Fibroblast of the aortic adventitia (primary cell): ENCODE data around the gene CHD6. TPM values are rescaled to one million over a fixed set of nuclear protein-coding genes. Genes with fewer than 3 reads are reported as not detected.

Experiments used
- DNase-seq: peaks from one replicate; pipeline ENCODE4 v3.0.0-alpha.2; 2010; ENCODE audit warnings: low read depth
- H3K4me3 ChIP-seq: 2 replicates; pipeline ENCODE4 v1.5.1; 2011; ENCODE audit warnings: low read depth, mild to moderate bottlenecking, control low read depth, low read length, moderate library complexity
- total RNA-seq: library from RNA; depleted of rRNA; stranded (reverse); fragments of >200 nt; gene quantifications from 2 replicates; pipeline ENCODE4 v1.2.3, GENCODE V29; 2012; ENCODE audit warnings: low replicate concordance
- TF ChIP-seq, protein P1 (sequence below): IDR thresholded peaks from 2 replicates; pipeline ENCODE4 v1.5.1; 2011; ENCODE audit warnings: mild to moderate bottlenecking, low read length, control low read depth, inconsistent platforms; ENCODE audit not compliant: insufficient read depth

Gene CHD6
- total RNA-seq, 1 donor = 29.7 TPM

DNA sequence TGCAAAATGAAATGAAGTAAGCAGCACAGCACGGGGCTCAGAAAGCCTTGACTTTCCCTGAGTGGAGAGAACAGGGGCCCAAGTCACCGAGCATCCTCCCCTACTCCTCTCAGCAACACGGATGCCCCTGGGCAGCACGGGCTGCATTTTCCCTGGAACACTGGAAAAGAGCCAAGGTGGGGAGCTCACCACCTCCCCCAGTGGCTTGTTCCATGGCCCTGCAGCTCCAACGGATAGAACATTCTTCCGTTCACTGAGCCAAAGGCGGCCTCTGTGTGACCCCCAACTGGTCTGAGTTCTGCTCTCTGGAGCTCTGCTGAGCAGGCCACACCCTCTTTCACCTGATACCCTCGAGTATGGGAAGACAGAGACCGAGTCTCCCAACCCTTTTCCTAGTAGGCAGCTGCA lies 230.7 kb downstream of the CHD6 start:
- H3K4me3 ChIP-seq = no peak overlapping the region
- TF ChIP-seq, protein P1, sequence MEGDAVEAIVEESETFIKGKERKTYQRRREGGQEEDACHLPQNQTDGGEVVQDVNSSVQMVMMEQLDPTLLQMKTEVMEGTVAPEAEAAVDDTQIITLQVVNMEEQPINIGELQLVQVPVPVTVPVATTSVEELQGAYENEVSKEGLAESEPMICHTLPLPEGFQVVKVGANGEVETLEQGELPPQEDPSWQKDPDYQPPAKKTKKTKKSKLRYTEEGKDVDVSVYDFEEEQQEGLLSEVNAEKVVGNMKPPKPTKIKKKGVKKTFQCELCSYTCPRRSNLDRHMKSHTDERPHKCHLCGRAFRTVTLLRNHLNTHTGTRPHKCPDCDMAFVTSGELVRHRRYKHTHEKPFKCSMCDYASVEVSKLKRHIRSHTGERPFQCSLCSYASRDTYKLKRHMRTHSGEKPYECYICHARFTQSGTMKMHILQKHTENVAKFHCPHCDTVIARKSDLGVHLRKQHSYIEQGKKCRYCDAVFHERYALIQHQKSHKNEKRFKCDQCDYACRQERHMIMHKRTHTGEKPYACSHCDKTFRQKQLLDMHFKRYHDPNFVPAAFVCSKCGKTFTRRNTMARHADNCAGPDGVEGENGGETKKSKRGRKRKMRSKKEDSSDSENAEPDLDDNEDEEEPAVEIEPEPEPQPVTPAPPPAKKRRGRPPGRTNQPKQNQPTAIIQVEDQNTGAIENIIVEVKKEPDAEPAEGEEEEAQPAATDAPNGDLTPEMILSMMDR = peak; percentile 27
- DNase-seq = no peak

DNA sequence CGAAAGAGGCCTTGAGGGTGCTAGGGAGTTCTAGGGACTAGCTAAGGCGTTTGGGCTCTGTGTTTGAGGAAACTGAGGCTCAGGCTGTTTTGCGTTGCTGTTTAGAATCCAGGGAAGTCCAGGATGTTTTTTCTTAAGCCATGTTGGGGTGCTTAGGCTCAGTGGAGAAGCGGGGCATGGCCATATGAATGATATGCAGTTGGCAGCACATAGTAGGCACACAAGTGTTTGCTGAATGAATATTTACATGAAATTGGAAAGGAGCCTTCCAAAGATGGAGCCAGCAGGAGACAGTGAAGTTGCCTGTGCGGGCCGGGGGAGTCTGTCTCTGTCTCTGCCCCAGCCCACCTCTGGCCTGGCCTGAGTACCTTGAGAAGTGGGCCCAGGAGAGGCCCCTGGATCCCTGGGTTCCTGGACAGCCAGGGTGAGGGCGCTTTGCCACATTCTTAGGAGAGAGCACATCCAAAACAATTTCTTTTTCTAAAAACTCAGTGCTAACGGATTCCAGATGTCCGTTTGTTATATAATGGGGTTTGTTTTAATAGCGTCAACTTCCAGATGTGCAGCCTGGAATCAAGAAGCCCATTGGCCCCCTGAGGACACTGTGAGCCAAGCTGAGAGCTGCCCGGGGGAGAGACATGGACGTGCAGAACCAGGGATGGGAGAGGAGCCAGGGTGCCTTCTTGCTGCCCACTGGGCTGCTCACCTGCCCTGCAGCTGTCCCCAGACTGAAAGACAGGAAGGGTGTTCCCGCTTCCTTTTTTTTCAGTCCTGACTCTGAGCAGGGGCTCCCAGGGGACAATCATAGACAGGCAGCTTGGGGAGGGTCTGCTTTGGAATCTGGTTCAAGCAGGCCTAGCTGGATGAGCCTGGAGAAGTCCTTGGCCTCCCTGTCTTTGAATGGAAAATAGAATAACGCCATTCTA lies 231.4 kb downstream of the CHD6 start:
- peak; percentile 88 for DNase-seq
- H3K4me3 ChIP-seq = no peak overlapping the region
- TF ChIP-seq, protein P1 = no peak

DNA sequence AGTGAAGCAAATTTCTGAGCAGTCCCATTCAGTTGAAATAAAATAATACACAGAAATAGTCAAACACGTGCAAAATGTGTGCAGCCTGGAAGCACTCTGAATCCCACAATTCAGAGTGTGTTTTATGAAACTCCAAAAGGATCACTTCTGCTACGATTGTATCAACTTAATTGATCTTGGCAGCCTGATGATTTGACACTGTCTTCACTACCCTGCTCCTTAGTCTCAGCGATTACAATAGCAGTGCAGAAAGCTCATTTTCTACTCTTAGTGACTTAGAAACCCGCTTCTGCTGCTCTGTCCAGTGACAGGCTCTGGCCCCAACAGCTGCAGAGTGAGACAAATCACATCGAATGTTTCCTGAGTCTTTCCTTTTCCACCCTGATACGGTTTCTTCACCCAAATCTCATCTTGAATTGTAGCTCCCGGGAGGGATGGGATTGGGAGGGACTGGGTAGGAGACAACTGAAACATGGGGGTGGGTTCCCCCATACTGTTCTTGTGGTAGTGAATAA lies 235.3 kb downstream of the CHD6 start:
- no peak overlapping the region for H3K4me3 ChIP-seq
- DNase-seq = no peak
- TF ChIP-seq, protein P1 = no peak

DNA sequence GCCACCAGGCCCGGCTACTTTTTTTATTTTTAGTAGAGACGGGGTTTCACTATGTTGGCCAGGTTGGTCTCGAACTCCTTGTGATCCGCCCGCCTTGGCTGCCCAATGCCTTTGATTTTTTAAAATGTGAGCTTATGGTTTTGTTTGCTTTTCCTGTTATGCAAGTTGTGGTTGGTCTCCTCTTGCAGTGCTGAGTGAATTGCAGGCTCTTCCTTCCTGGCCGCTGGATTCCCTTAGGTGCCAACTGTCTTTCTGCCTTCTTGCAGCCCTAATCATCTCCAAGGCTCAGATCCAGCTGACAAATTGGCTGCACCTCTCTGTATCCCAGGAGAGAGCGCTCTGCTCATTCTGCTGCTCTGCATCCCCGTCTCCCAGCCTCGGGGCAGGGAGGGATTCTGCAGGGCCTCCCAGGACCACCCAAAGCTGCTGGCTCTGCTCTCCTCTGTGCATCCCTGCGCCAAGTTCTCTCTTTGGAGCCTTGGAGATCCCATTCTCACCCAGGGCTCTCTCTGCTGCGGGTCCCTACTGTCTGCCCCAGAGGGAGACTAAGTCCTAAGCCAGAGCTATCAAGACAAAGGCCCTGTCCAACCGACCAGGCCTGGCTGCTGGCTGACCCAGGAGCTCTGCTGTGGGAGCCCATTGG lies 237.5 kb downstream of the CHD6 start:
- no peak overlapping the region for H3K4me3 ChIP-seq
- DNase-seq = no peak
- TF ChIP-seq, protein P1 = no peak

DNA sequence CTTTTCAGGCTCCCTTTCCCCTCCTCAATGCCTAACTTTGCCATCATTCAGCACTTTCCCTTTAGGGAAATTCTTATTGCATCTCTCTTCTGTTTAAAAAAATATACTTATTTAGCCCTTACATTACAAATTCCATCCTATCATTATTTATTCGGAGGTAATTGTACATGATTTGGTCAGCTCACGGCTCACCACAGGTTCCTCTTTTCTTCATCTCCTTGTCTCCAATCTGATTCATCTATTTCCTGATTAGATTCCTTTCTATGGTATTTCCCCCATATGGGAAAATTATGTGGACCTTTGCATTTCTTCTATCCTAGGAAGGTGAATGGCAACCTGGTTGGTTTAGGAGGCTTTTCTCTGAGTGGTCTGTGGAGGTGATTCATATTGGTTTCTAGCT lies 238.6 kb downstream of the CHD6 start:
- DNase-seq = no peak
- TF ChIP-seq, protein P1 = no peak
- no peak overlapping the region for H3K4me3 ChIP-seq

DNA sequence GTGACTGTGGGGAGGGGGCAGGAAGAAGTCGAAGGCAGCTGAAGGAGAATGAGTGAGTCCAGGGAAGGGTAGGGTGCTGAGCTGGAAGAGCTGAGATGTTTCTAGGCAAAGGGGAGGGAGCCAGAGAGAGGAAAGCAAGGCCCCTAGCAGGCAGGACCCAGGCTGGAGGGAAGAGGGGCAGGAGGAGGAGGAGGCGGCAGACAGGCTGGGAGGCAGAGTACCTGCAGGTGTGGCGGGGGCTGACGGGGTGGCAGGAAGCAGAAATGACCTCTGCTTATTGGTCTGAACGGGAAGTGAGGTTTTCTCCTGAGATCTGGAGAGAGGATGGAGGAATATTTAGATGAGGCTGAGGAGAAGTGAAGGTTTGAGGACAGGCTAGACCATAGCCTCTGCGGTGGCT lies 240.9 kb downstream of the CHD6 start:
- no peak overlapping the region for H3K4me3 ChIP-seq
- TF ChIP-seq, protein P1 = no peak
- DNase-seq = no peak
